WTC11 (cell line): ENCODE measurements around the gene SNX8. TPM values are rescaled to one million over a fixed set of nuclear protein-coding genes. Genes with fewer than 3 reads are reported as not detected.

Experiments
- ATAC-seq: fragments of 200-7000 bp; cut with Tn5 transposase; 2 replicates; pipeline ENCODE4 v1.10.0; 2021; ENCODE audit warnings: mild to moderate bottlenecking, moderate library complexity
- CTCF ChIA-PET: fragments of 300-600 bp; sonication (Branson Sonifier 250); formaldehyde crosslinking; loops from one replicate; lab custom pipeline; 2021; ENCODE audit warnings: antibody characterized with exemption; lab: Charles Lee
- POLR2A ChIA-PET: fragments of 350-600 bp; sonication (Branson Sonifier 250); formaldehyde crosslinking; loops from one replicate; lab custom pipeline; 2021; ENCODE audit warnings: antibody characterized with exemption; lab: Charles Lee
- DNase-seq: peaks from one replicate; pipeline ENCODE4 v3.0.0; 2021; ENCODE audit warnings: low spot score
- H3K27ac Mint-ChIP-seq: 2 replicates; pipeline ENCODE4 v1.8.0; 2021; ENCODE audit warnings: mixed read lengths
- H3K27me3 Mint-ChIP-seq: 2 replicates; pipeline ENCODE4 v1.8.0; 2021; ENCODE audit warnings: low read depth, mild to moderate bottlenecking, moderate library complexity, mixed read lengths
- H3K36me3 Mint-ChIP-seq: 2 replicates; pipeline ENCODE4 v1.8.0; 2021; ENCODE audit warnings: mixed read lengths
- H3K4me1 Mint-ChIP-seq: 2 replicates; pipeline ENCODE4 v1.8.0; 2022; ENCODE audit warnings: mixed read lengths
- H3K4me3 Mint-ChIP-seq: 2 replicates; pipeline ENCODE4 v1.8.0; 2021; ENCODE audit warnings: mild to moderate bottlenecking, moderate library complexity, mixed read lengths
- H3K9me3 Mint-ChIP-seq: 2 replicates; pipeline ENCODE4 v1.8.0; 2021; ENCODE audit warnings: mixed read lengths
- CBFB ChIP-seq: sonication (generic); formaldehyde crosslinking; IDR thresholded peaks from 2 replicates; pipeline ENCODE4 v1.8.1; 2022; ENCODE audit warnings: mild to moderate bottlenecking, low read depth, missing genetic modification reagents
- ELF4 ChIP-seq: sonication (generic); formaldehyde crosslinking; IDR thresholded peaks from 2 replicates; pipeline ENCODE4 v1.8.1; 2022; ENCODE audit warnings: low read depth, mild to moderate bottlenecking, moderate library complexity, missing genetic modification reagents
- EMX1 ChIP-seq: fragments of 250-450 bp; sonication (Bioruptor Pico); IDR thresholded peaks from 2 replicates; pipeline ENCODE4 v1.8.0; 2021; ENCODE audit warnings: mild to moderate bottlenecking
- ESRRA ChIP-seq: sonication (generic); formaldehyde crosslinking; IDR thresholded peaks from 2 replicates; pipeline ENCODE4 v1.8.1; 2022; ENCODE audit warnings: mild to moderate bottlenecking, missing genetic modification reagents, borderline replicate concordance
- GABPB1 ChIP-seq: sonication (generic); formaldehyde crosslinking; IDR thresholded peaks from 2 replicates; pipeline ENCODE4 v1.8.1; 2023; ENCODE audit warnings: mild to moderate bottlenecking, missing genetic modification reagents
- GRHL2 ChIP-seq: fragments of 250-450 bp; sonication (Bioruptor Pico); IDR thresholded peaks from 2 replicates; pipeline ENCODE4 v1.8.0; 2022; ENCODE audit warnings: mild to moderate bottlenecking, moderate library complexity; ENCODE audit not compliant: insufficient replicate concordance, severe bottlenecking
- NFE2L1 ChIP-seq: sonication (generic); formaldehyde crosslinking; IDR thresholded peaks from 2 replicates; pipeline ENCODE4 v1.8.1; 2023; ENCODE audit warnings: missing genetic modification reagents
- NFYB ChIP-seq: sonication (generic); formaldehyde crosslinking; conservative IDR thresholded peaks from 2 replicates; pipeline ENCODE4 v1.8.0; 2022; ENCODE audit warnings: low read depth, missing genetic modification reagents
- NR3C1 ChIP-seq: sonication (generic); formaldehyde crosslinking; conservative IDR thresholded peaks from 2 replicates; pipeline ENCODE4 v1.8.1; 2023; ENCODE audit warnings: low read depth, mild to moderate bottlenecking, missing genetic modification reagents
- RORB ChIP-seq: fragments of 250-450 bp; sonication (Bioruptor Pico); IDR thresholded peaks from 2 replicates; pipeline ENCODE4 v1.9.0; 2021; ENCODE audit warnings: mild to moderate bottlenecking
- SP1 ChIP-seq: sonication (generic); formaldehyde crosslinking; conservative IDR thresholded peaks from 2 replicates; pipeline ENCODE4 v1.8.1; 2022; ENCODE audit warnings: missing genetic modification reagents
- ZNF416 ChIP-seq: fragments of 250-450 bp; sonication (Bioruptor Pico); IDR thresholded peaks from 2 replicates; pipeline ENCODE4 v1.9.0; 2021; ENCODE audit warnings: mild to moderate bottlenecking, inconsistent platforms
- total RNA-seq: library from RNA; stranded (reverse); gene quantifications from 3 replicates; pipeline ENCODE4 v1.2.3, GENCODE V29; 2021
- TF ChIP-seq, protein P1 (sequence below): sonication (generic); formaldehyde crosslinking; IDR thresholded peaks from 2 replicates; pipeline ENCODE4 v1.8.1; 2023; ENCODE audit warnings: mild to moderate bottlenecking, missing genetic modification reagents, moderate library complexity
- TF ChIP-seq, protein P2 (sequence below): fragments of 250-450 bp; sonication (Bioruptor Pico); IDR thresholded peaks from 2 replicates; pipeline ENCODE4 v1.8.0; 2021; ENCODE audit warnings: mild to moderate bottlenecking
- TF ChIP-seq, protein P3 (sequence below): fragments of 250-450 bp; sonication (Bioruptor Pico); IDR thresholded peaks from 2 replicates; pipeline ENCODE4 v1.9.0; 2021; ENCODE audit warnings: mild to moderate bottlenecking, borderline replicate concordance
- TF ChIP-seq, protein P4 (sequence below): fragments of 250-450 bp; sonication (Bioruptor Pico); IDR thresholded peaks from 2 replicates; pipeline ENCODE4 v1.9.0; 2021; ENCODE audit warnings: mild to moderate bottlenecking
- TF ChIP-seq, protein P5 (sequence below): sonication (generic); formaldehyde crosslinking; IDR thresholded peaks from 2 replicates; pipeline ENCODE4 v1.8.1; 2022; ENCODE audit warnings: low read depth, mild to moderate bottlenecking, moderate library complexity, missing genetic modification reagents, borderline replicate concordance
- TF ChIP-seq, protein P6 (sequence below): sonication (generic); formaldehyde crosslinking; IDR thresholded peaks from 2 replicates; pipeline ENCODE4 v1.8.1; 2022; ENCODE audit warnings: low read depth, missing genetic modification reagents, borderline replicate concordance

Gene SNX8
- total RNA-seq, 1 experiment from 2014 or later = 50.8 TPM

DNA sequence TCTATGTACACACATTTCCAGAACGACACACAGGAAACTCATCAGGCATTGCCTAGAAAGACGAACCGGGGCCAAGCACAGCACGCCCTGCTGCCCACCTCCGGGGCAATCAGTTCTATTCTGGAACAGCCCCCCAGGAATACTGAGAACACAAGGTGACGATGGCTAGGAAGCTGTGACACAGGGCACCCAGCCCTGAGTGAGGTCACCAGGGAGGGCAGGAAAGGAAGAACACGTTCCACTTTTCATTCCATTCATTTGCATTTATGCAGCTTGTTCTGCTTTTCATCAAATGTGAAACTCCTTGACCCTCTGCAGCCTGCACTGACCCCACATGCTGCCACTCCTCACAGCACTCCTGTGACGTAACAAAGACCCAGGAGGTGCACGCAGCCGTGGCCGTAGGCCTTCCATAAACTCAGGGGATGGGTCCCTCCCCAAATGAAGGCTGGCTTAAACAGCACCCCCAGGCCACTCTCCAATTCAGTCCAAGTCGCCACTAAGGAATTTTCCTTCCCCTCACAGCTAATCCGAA, 110.4 kb downstream of the SNX8 start:
- Mint-ChIP-seq H3K4me3 (no peak overlapping the region), H3K27ac (no peak overlapping the region; the same call in 1 of the 2 replicates), H3K4me1 (no peaks in the 10 kb centered on the region), H3K9me3 (no peaks in the 10 kb centered on the region), H3K36me3 (peaks cover 34% of the 10 kb centered on the region), H3K27me3 (no peaks in the 10 kb centered on the region)
- TF ChIP-seq, protein P1, sequence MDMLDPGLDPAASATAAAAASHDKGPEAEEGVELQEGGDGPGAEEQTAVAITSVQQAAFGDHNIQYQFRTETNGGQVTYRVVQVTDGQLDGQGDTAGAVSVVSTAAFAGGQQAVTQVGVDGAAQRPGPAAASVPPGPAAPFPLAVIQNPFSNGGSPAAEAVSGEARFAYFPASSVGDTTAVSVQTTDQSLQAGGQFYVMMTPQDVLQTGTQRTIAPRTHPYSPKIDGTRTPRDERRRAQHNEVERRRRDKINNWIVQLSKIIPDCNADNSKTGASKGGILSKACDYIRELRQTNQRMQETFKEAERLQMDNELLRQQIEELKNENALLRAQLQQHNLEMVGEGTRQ (CRISPR knock-in tag) = no peak
- no peak for TF ChIP-seq CBFB (CRISPR knock-in tag)
- TF ChIP-seq, protein P2, sequence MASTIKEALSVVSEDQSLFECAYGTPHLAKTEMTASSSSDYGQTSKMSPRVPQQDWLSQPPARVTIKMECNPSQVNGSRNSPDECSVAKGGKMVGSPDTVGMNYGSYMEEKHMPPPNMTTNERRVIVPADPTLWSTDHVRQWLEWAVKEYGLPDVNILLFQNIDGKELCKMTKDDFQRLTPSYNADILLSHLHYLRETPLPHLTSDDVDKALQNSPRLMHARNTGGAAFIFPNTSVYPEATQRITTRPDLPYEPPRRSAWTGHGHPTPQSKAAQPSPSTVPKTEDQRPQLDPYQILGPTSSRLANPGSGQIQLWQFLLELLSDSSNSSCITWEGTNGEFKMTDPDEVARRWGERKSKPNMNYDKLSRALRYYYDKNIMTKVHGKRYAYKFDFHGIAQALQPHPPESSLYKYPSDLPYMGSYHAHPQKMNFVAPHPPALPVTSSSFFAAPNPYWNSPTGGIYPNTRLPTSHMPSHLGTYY = no peak
- TF ChIP-seq, protein P3, sequence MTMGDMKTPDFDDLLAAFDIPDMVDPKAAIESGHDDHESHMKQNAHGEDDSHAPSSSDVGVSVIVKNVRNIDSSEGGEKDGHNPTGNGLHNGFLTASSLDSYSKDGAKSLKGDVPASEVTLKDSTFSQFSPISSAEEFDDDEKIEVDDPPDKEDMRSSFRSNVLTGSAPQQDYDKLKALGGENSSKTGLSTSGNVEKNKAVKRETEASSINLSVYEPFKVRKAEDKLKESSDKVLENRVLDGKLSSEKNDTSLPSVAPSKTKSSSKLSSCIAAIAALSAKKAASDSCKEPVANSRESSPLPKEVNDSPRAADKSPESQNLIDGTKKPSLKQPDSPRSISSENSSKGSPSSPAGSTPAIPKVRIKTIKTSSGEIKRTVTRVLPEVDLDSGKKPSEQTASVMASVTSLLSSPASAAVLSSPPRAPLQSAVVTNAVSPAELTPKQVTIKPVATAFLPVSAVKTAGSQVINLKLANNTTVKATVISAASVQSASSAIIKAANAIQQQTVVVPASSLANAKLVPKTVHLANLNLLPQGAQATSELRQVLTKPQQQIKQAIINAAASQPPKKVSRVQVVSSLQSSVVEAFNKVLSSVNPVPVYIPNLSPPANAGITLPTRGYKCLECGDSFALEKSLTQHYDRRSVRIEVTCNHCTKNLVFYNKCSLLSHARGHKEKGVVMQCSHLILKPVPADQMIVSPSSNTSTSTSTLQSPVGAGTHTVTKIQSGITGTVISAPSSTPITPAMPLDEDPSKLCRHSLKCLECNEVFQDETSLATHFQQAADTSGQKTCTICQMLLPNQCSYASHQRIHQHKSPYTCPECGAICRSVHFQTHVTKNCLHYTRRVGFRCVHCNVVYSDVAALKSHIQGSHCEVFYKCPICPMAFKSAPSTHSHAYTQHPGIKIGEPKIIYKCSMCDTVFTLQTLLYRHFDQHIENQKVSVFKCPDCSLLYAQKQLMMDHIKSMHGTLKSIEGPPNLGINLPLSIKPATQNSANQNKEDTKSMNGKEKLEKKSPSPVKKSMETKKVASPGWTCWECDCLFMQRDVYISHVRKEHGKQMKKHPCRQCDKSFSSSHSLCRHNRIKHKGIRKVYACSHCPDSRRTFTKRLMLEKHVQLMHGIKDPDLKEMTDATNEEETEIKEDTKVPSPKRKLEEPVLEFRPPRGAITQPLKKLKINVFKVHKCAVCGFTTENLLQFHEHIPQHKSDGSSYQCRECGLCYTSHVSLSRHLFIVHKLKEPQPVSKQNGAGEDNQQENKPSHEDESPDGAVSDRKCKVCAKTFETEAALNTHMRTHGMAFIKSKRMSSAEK = no peak
- no peak for TF ChIP-seq EMX1
- TF ChIP-seq NFE2L1 (CRISPR knock-in tag) = no peak
- TF ChIP-seq ELF4 (CRISPR knock-in tag) = no peak
- TF ChIP-seq SP1 (CRISPR knock-in tag) = no peak
- no peak for TF ChIP-seq NFYB (CRISPR knock-in tag)
- no peak for TF ChIP-seq RORB
- TF ChIP-seq, protein P4, sequence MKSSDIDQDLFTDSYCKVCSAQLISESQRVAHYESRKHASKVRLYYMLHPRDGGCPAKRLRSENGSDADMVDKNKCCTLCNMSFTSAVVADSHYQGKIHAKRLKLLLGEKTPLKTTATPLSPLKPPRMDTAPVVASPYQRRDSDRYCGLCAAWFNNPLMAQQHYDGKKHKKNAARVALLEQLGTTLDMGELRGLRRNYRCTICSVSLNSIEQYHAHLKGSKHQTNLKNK (CRISPR knock-in tag) = no peak
- no peak for TF ChIP-seq NR3C1
- TF ChIP-seq, protein P5, sequence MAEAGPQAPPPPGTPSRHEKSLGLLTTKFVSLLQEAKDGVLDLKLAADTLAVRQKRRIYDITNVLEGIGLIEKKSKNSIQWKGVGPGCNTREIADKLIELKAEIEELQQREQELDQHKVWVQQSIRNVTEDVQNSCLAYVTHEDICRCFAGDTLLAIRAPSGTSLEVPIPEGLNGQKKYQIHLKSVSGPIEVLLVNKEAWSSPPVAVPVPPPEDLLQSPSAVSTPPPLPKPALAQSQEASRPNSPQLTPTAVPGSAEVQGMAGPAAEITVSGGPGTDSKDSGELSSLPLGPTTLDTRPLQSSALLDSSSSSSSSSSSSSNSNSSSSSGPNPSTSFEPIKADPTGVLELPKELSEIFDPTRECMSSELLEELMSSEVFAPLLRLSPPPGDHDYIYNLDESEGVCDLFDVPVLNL (CRISPR knock-in tag) = no peak
- TF ChIP-seq ZNF416 (CRISPR knock-in tag) = no peak
- no peak for TF ChIP-seq GRHL2 (CRISPR knock-in tag)
- TF ChIP-seq, protein P6, sequence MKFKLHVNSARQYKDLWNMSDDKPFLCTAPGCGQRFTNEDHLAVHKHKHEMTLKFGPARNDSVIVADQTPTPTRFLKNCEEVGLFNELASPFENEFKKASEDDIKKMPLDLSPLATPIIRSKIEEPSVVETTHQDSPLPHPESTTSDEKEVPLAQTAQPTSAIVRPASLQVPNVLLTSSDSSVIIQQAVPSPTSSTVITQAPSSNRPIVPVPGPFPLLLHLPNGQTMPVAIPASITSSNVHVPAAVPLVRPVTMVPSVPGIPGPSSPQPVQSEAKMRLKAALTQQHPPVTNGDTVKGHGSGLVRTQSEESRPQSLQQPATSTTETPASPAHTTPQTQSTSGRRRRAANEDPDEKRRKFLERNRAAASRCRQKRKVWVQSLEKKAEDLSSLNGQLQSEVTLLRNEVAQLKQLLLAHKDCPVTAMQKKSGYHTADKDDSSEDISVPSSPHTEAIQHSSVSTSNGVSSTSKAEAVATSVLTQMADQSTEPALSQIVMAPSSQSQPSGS = no peak
- TF ChIP-seq ESRRA (CRISPR knock-in tag) = no peak
- TF ChIP-seq GABPB1 (CRISPR knock-in tag) = no peak
- ATAC-seq (no peak), DNase-seq (peak; percentile 7)
- ChIA-PET POLR2A (no interaction called here), CTCF (interaction anchor here (0.8 kb wide), 1 partner anchor 9 kb away, joined by 4 read pairs; no protein-coding TSS in a partner anchor)
